Liver (tissue), 9 donors: Measurements from ENCODE around the gene FGF14. TPM values are rescaled to one million over a fixed set of nuclear protein-coding genes. Genes with fewer than 3 reads are reported as not detected.

ENCODE experiments used
- DNase-seq: peaks from one replicate; pipeline ENCODE4 v3.0.0-alpha.2; 2017; ENCODE audit warnings: low spot score
- H3K27ac ChIP-seq, 2 donors: one replicate each; pipeline ENCODE4 v1.7.0; 2013; ENCODE audit warnings: inconsistent platforms in 2 of 2, low read length in 2 of 2, control low read depth in 1 of 2, low read depth in 1 of 2, mild to moderate bottlenecking in 1 of 2
- H3K27me3 ChIP-seq, 4 donors: one replicate each; pipeline versions ENCODE4 v1.6.1 to v1.7.0; 2013; ENCODE audit warnings: low read length in 3 of 4, inconsistent platforms in 1 of 4, mild to moderate bottlenecking in 1 of 4, moderate library complexity in 1 of 4; ENCODE audit not compliant: control insufficient read depth in 4 of 4, insufficient read depth in 4 of 4
- H3K36me3 ChIP-seq, 4 donors: one replicate each; pipeline versions ENCODE4 v1.6.1 to v1.7.0; 2013; ENCODE audit warnings: low read length in 3 of 4, mild to moderate bottlenecking in 3 of 4, low read depth in 1 of 4, moderate library complexity in 1 of 4; ENCODE audit not compliant: control insufficient read depth in 4 of 4, insufficient read depth in 3 of 4
- H3K4me1 ChIP-seq, 4 donors: one replicate each; pipeline versions ENCODE4 v1.6.1 to v1.7.0; 2013; ENCODE audit warnings: low read length in 3 of 4, mild to moderate bottlenecking in 3 of 4, moderate library complexity in 1 of 4; ENCODE audit not compliant: control insufficient read depth in 4 of 4, insufficient read depth in 4 of 4
- H3K4me3 ChIP-seq, 3 donors: one replicate each; pipeline versions ENCODE4 v1.6.1 to v1.7.0; 2013; ENCODE audit warnings: low read length in 3 of 3, control low read depth in 1 of 3, low read depth in 1 of 3, mild to moderate bottlenecking in 1 of 3
- H3K9ac ChIP-seq, 2 donors: one replicate each; pipeline ENCODE4 v1.7.0; 2013; ENCODE audit warnings: low read length in 2 of 2, mild to moderate bottlenecking in 2 of 2, moderate library complexity in 2 of 2, control low read depth in 1 of 2, low read depth in 1 of 2
- H3K9me3 ChIP-seq, 4 donors: one replicate each; pipeline versions ENCODE4 v1.6.1 to v1.7.0; 2013; ENCODE audit warnings: low read length in 3 of 4; ENCODE audit not compliant: control insufficient read depth in 4 of 4
- ATF3 ChIP-seq: IDR thresholded peaks from 2 replicates; pipeline ENCODE4 v1.6.1; 2016; ENCODE audit warnings: antibody characterized with exemption
- CTCF ChIP-seq: fragments of 150-350 bp; IDR thresholded peaks from 2 replicates; pipeline ENCODE4 v1.5.1; 2017; ENCODE audit warnings: improper control_type of control experiment, low read depth, low read length; ENCODE audit not compliant: missing input control
- EGR1 ChIP-seq, 2 donors: IDR thresholded peaks; 2 replicates each; pipeline ENCODE4 v1.6.1; 2016 to 2018; ENCODE audit warnings: antibody characterized with exemption in 2 of 2, low read depth in 2 of 2
- FOXA1 ChIP-seq: IDR thresholded peaks from 2 replicates; pipeline ENCODE4 v1.6.1; 2016; ENCODE audit warnings: antibody characterized with exemption
- FOXA2 ChIP-seq: IDR thresholded peaks from 2 replicates; pipeline ENCODE4 v1.6.1; 2016; ENCODE audit warnings: antibody characterized with exemption
- GABPA ChIP-seq, 2 donors: IDR thresholded peaks in 1 of 2; conservative IDR thresholded peaks in 1 of 2; 2 replicates each; pipeline ENCODE4 v1.6.1; 2016; ENCODE audit warnings: antibody characterized with exemption in 2 of 2, mild to moderate bottlenecking in 1 of 2, moderate library complexity in 1 of 2
- HNF4A ChIP-seq, 2 donors: conservative IDR thresholded peaks; 2 replicates each; pipeline ENCODE4 v1.6.1; 2016; ENCODE audit warnings: antibody characterized with exemption in 2 of 2, mild to moderate bottlenecking in 2 of 2
- HNF4G ChIP-seq: IDR thresholded peaks from 2 replicates; pipeline ENCODE4 v1.6.1; 2016; ENCODE audit warnings: antibody characterized with exemption
- JUND ChIP-seq, 2 donors: IDR thresholded peaks; 2 replicates each; pipeline ENCODE4 v1.6.1; 2016; ENCODE audit warnings: antibody characterized with exemption in 2 of 2
- MAX ChIP-seq: IDR thresholded peaks from 2 replicates; pipeline ENCODE4 v1.6.1; 2016; ENCODE audit warnings: antibody characterized with exemption
- NR2F2 ChIP-seq: IDR thresholded peaks from 2 replicates; pipeline ENCODE4 v1.6.1; 2016; ENCODE audit warnings: antibody characterized with exemption
- RAD21 ChIP-seq, 2 donors: IDR thresholded peaks; 2 replicates each; pipeline ENCODE4 v1.6.1; 2016; ENCODE audit warnings: antibody characterized with exemption in 2 of 2, mild to moderate bottlenecking in 2 of 2
- REST ChIP-seq: IDR thresholded peaks from 2 replicates; pipeline ENCODE4 v1.6.1; 2016; ENCODE audit warnings: antibody characterized with exemption, mild to moderate bottlenecking
- RXRA ChIP-seq, 2 donors: IDR thresholded peaks; 2 replicates each; pipeline ENCODE4 v1.6.1; 2017 to 2018; ENCODE audit warnings: antibody characterized with exemption in 2 of 2, mild to moderate bottlenecking in 1 of 2
- SP1 ChIP-seq: IDR thresholded peaks from 2 replicates; pipeline ENCODE4 v1.6.1; 2018; ENCODE audit warnings: antibody characterized with exemption, mild to moderate bottlenecking
- TAF1 ChIP-seq: conservative IDR thresholded peaks from 2 replicates; pipeline ENCODE4 v1.6.1; 2016; ENCODE audit warnings: antibody characterized with exemption, mild to moderate bottlenecking
- YY1 ChIP-seq: IDR thresholded peaks from 2 replicates; pipeline ENCODE4 v1.6.1; 2016; ENCODE audit warnings: antibody characterized with exemption, mild to moderate bottlenecking
- ZBTB33 ChIP-seq: IDR thresholded peaks from 2 replicates; pipeline ENCODE4 v1.6.1; 2016; ENCODE audit warnings: antibody characterized with exemption
- WGBS: extraction: QIAGEN DNeasy Blood & Tissue Kit; methylation state at CpG from one replicate; pipeline ENCODE4 v1.1.7; 2013; 5-methylcytosine and 5-hydroxymethylcytosine counted together
- polyA plus RNA-seq, 2 donors: library from polyadenylated mRNA; stranded (reverse) in 1 of 2; unstranded in 1 of 2; fragments of 200-250 nt in 1 of 2; fragments of >200 nt in 1 of 2; fragmentation: Nextera tagmentation in 1 of 2; extraction: Ambion mirVana in 1 of 2; gene quantifications; one replicate each; pipeline versions ENCODE4 v1.2.1 to v1.2.3, GENCODE V29; 2013 to 2015
- total RNA-seq, 2 donors: library from RNA; depleted of rRNA; stranded (reverse); fragments of >200 nt; gene quantifications; one replicate each; pipeline ENCODE4 v1.2.3, GENCODE V29; 2014
- donor health status: healthy.
- donor health status: healthy.
- donor health status: healthy.
- donor health status: healthy.
- donor health status: healthy.

The FGF14 gene
- total and polyA plus RNA-seq, 4 donors: 0.05 to 3.3 (median 1.0) TPM

GRCh38 chr13:102250448-102250847 is 151.4 kb downstream of the FGF14 start:
- no peak for TF ChIP-seq RXRA (IDR thresholded peaks at IDR 0.05)
- no peak for TF ChIP-seq MAX
- TF ChIP-seq FOXA2: no peak
- no peak for TF ChIP-seq YY1
- no peak for TF ChIP-seq NR2F2
- WGBS: 84% methylated on average over 2 of the region's 2 CpGs
- no peaks in the 10 kb centered on the region for H3K36me3 ChIP-seq

GRCh38 chr13:102244607-102245227 is 157.1 kb downstream of the FGF14 start:
- no peaks in the 10 kb centered on the region for H3K9me3 ChIP-seq
- H3K27me3 ChIP-seq: no peaks in the 10 kb centered on the region
- H3K27ac ChIP-seq: no peak overlapping the region
- no peaks in the 10 kb centered on the region for H3K36me3 ChIP-seq
- no peak overlapping the region for H3K4me3 ChIP-seq
- H3K9ac ChIP-seq: no peak overlapping the region
- peaks cover 0 to 7% (median 0%) of the 10 kb centered on the region in 4 donors for H3K4me1 ChIP-seq
- WGBS: 87% methylated on average over 3 of the region's 3 CpGs
- DNase-seq: no peak
- no peak for TF ChIP-seq TAF1

More at GRCh38 chr13:102250448-102250847, 151.4 kb downstream of the FGF14 start:
- no peaks in the 10 kb centered on the region for H3K27me3 ChIP-seq
- no peak overlapping the region for H3K9ac ChIP-seq
- DNase-seq: no peak
- H3K27ac ChIP-seq: no peak overlapping the region
- no peaks in the 10 kb centered on the region for H3K4me1 ChIP-seq
- no peaks in the 10 kb centered on the region for H3K9me3 ChIP-seq
- H3K4me3 ChIP-seq: no peak overlapping the region

- Histone ChIP-seq H3K4me1 (peaks cover 6 to 27% (median 13%) of the 10 kb centered on the region in 4 donors), H3K27me3 (no peaks in the 10 kb centered on the region), H3K4me3 (no peak overlapping the region), H3K27ac (no peak overlapping the region), H3K36me3 (no peaks in the 10 kb centered on the region), H3K9ac (no peak overlapping the region), H3K9me3 (no peaks in the 10 kb centered on the region)
- 53% methylated on average over 3 of the region's 3 CpGs for WGBS
- no peak for DNase-seq
- TF ChIP-seq FOXA2 (no peak), HNF4A (conservative IDR thresholded peaks at IDR 0.05) (peak in 1 of 2 donors; percentile 21), REST (no peak), JUND (IDR thresholded peaks at IDR 0.05) (no peak), GABPA (IDR thresholded peaks at IDR 0.05 in 1 of 2, conservative IDR thresholded peaks at IDR 0.05 in 1 of 2) (no peak), CTCF (no peak), TAF1 (no peak), YY1 (no peak), EGR1 (IDR thresholded peaks at IDR 0.05; ENCODE audit: low read depth in 2 of 2) (no peak), ZBTB33 (no peak), SP1 (no peak), RAD21 (IDR thresholded peaks at IDR 0.05) (peak in 1 of 2 donors; percentile 15), NR2F2 (no peak), MAX (no peak), RXRA (IDR thresholded peaks at IDR 0.05) (peak in 1 of 2 donors; percentile 10), FOXA1 (no peak), HNF4G (no peak), ATF3 (no peak)
Measured at GRCh38 chr13:102240110-102240509, 161.7 kb downstream of the FGF14 start.
